Naive thymus-derived CD4-positive, alpha-beta T cell (primary cell): ENCODE results near the gene RIPOR3. TPM values are rescaled to one million over a fixed set of nuclear protein-coding genes. Genes with fewer than 3 reads are reported as not detected.
"Not testable (repeated sequence)": the region's sequence is repeated elsewhere in the genome, so short reads cannot be mapped to it uniquely, and the experiment has no call there.

Source experiments
- ATAC-seq: fragments of 150-1000 bp; cut with Tn5 transposase; 2 replicates; pipeline ENCODE4 v1.10.0; 2021; ENCODE audit warnings: mild to moderate bottlenecking, moderate library complexity
- CTCF ChIA-PET: fragments of 350-600 bp; sonication (Branson Sonifier 250); formaldehyde crosslinking; loops from one replicate; lab custom pipeline; 2021; ENCODE audit warnings: antibody characterized with exemption; lab: Charles Lee
- POLR2A ChIA-PET: fragments of 350-600 bp; sonication (Branson Sonifier 250); formaldehyde crosslinking; loops from one replicate; lab custom pipeline; 2021; ENCODE audit warnings: antibody characterized with exemption, inconsistent platforms; lab: Charles Lee
- DNase-seq, 9 donors: peaks; one replicate each; pipeline versions ENCODE4 v3.0.0 to v3.0.0-alpha.2; 2020 to 2022; ENCODE audit warnings: mixed read lengths in 1 of 9
- H3K27ac ChIP-seq: one replicate; pipeline ENCODE4 v1.7.0; 2013; ENCODE audit warnings: mild to moderate bottlenecking, low read depth, low read length, moderate library complexity
- H3K27me3 ChIP-seq, 2 donors: one replicate each; pipeline ENCODE4 v1.7.0; 2013; ENCODE audit warnings: low read length in 2 of 2, mild to moderate bottlenecking in 2 of 2, moderate library complexity in 2 of 2; ENCODE audit not compliant: control insufficient read depth in 2 of 2, insufficient read depth in 2 of 2
- H3K36me3 ChIP-seq, 3 experiments: 1 replicate in 2 of 3; 2 replicates in 1 of 3; pipeline ENCODE4 v1.7.0; 2013; ENCODE audit warnings: low read length in 3 of 3, mild to moderate bottlenecking in 3 of 3, moderate library complexity in 1 of 3; ENCODE audit not compliant: insufficient read depth in 3 of 3, control insufficient read depth in 2 of 3
- H3K4me1 ChIP-seq, 2 donors: one replicate each; pipeline ENCODE4 v1.7.0; 2013; ENCODE audit warnings: low read length in 2 of 2, mild to moderate bottlenecking in 2 of 2, moderate library complexity in 1 of 2; ENCODE audit not compliant: control insufficient read depth in 2 of 2, insufficient read depth in 2 of 2
- H3K4me3 ChIP-seq: 2 replicates; pipeline ENCODE4 v1.7.0; 2013; ENCODE audit warnings: mild to moderate bottlenecking, low read length
- H3K9me3 ChIP-seq, 3 experiments: 1 replicate in 2 of 3; 2 replicates in 1 of 3; pipeline ENCODE4 v1.7.0; 2013; ENCODE audit warnings: low read length in 3 of 3; ENCODE audit not compliant: control insufficient read depth in 2 of 3
- H3K27ac Mint-ChIP-seq, 9 donors: one replicate each; pipeline ENCODE4 v1.8.0; 2020 to 2022; ENCODE audit warnings: mixed read lengths in 9 of 9, mild to moderate bottlenecking in 8 of 9, moderate library complexity in 5 of 9, inconsistent platforms in 2 of 9
- H3K27me3 Mint-ChIP-seq, 5 donors: one replicate each; pipeline ENCODE4 v1.8.0; 2021 to 2022; ENCODE audit warnings: mixed read lengths in 5 of 5, mild to moderate bottlenecking in 1 of 5
- H3K36me3 Mint-ChIP-seq, 5 donors: one replicate each; pipeline ENCODE4 v1.8.0; 2020 to 2022; ENCODE audit warnings: mixed read lengths in 5 of 5, mild to moderate bottlenecking in 3 of 5, inconsistent platforms in 1 of 5
- H3K4me1 Mint-ChIP-seq, 7 donors: one replicate each; pipeline ENCODE4 v1.8.0; 2020 to 2022; ENCODE audit warnings: mixed read lengths in 7 of 7, mild to moderate bottlenecking in 3 of 7, inconsistent platforms in 1 of 7
- H3K4me3 Mint-ChIP-seq, 10 donors: one replicate each; pipeline ENCODE4 v1.8.0; 2020 to 2022; ENCODE audit warnings: mild to moderate bottlenecking in 10 of 10, mixed read lengths in 10 of 10, moderate library complexity in 6 of 10, inconsistent platforms in 2 of 10
- H3K9me3 Mint-ChIP-seq, 11 donors: one replicate each; pipeline ENCODE4 v1.8.0; 2020 to 2022; ENCODE audit warnings: mixed read lengths in 11 of 11, mild to moderate bottlenecking in 4 of 11, inconsistent platforms in 1 of 11, moderate library complexity in 1 of 11
- intact Hi-C, 2 donors: fragments of 100-400 bp; cut with micrococcal nuclease; formaldehyde crosslinking; loops; one replicate each; pipeline ENCODE4 v1.15.1; 2023
- polyA plus RNA-seq, 2 donors: library from polyadenylated mRNA; unstranded; fragments of 300-500 nt; fragmentation: Illumina TruSeq; gene quantifications; one replicate each; pipeline ENCODE4 v1.2.3, GENCODE V29; 2021
- total RNA-seq, 6 experiments: library from RNA in 5 of 6; stranded (reverse) in 5 of 6; gene quantifications; 1 replicate in 5 of 6; 2 replicates in 1 of 6; pipeline ENCODE4 v1.2.3 and lab custom pipeline; 2021 to 2026

RIPOR3 gene
- total and polyA plus RNA-seq, 7 experiments from 2014 or later, result 0.27 to 1.7 (median 0.80) TPM; not detected in 3

DNA sequence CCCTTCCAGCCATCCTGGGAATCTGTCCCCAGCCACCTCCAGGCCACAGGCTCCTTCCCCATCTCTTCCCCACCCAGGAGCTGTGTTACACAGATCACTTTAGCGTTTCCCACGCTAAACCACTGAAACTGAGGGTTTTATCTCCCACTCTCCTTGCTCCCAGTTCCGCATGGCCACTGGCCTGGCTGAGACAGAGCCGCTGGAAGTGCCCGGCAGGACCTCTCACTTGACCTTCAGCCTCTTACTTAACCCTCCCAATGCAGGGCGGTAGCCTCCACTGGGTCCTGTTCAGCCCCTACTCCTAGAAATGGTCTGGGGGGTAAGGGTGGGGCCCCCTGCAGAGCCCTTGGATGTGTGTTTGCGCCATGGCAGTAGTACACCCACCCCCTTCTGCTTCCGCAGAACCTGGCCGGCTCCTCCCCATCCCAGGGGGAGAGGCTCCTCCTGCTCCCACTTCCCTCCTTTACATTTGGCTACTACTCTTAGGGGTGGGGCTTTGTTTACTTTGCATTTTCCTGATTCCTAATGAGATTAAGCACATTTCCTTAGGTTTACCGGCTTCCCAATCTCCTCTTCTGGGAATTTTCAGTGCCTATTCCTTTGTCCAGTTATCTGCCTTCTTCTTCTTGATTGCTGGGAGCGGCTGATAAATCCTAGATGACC lies 49.6 kb downstream of the RIPOR3 start:
- H3K4me3 Mint-ChIP-seq, POLR2A ChIA-PET, H3K36me3 Mint-ChIP-seq, H3K27me3 Mint-ChIP-seq, ATAC-seq, H3K4me1 ChIP-seq, intact Hi-C loops, H3K9me3 Mint-ChIP-seq, H3K9me3 ChIP-seq, DNase-seq, H3K27me3 ChIP-seq, H3K36me3 ChIP-seq, CTCF ChIA-PET, H3K4me1 Mint-ChIP-seq, H3K4me3 ChIP-seq, H3K27ac ChIP-seq: not testable (repeated sequence)
- H3K27ac Mint-ChIP-seq, result peak overlapping the region in 1 of 9 donors; percentile 44

GRCh38 chr20:50639971-50640711 lies 51.2 kb downstream of the RIPOR3 start:
- CTCF ChIA-PET, H3K4me3 Mint-ChIP-seq, POLR2A ChIA-PET, H3K27ac ChIP-seq, H3K27me3 ChIP-seq, H3K36me3 ChIP-seq, H3K27me3 Mint-ChIP-seq, H3K4me3 ChIP-seq, intact Hi-C loops, H3K9me3 ChIP-seq, DNase-seq, H3K36me3 Mint-ChIP-seq, H3K4me1 ChIP-seq, H3K9me3 Mint-ChIP-seq, H3K4me1 Mint-ChIP-seq, H3K27ac Mint-ChIP-seq: not testable (repeated sequence)
- ATAC-seq, result peak; percentile 20

DNA sequence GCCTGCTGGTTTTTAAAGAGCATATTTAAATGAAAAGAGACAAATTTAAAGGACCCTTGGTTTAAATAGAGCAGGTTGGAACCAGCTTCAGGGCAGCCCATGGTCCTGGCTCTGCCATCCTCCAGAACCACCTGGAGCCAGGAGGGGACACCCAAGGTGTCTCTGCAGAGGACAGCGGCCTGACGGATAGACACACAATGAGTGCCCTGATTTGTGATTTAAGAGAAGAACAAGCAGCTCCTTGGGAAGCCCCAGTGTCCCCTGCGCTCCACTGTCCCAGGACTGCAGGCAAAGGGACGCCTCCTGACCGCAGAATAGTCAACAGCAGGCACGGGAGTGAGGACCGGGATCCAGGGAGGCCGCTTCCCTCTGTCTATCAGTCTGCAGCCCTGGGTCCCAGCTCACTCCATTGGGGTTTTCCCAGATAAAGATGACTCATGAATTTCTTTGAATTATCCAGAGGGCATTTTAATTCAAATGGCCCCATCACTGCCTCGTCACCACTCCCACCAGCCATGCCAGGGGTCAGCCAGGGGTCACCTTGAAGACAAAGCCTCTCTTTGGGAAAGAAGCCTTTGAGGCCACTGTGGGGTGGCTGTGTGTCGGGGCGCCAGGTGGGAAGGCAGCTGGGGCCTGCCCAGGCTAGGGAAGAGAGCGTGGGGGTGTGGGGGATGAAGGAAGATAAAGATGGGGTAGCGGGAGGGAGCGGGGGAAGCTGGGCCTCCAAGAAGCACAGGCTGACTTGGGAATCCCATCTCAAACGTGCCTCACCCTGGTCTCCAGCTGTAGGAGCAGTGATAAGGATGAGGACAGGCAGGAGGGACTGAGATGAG lies 53.1 kb downstream of the RIPOR3 start:
- H3K4me3 Mint-ChIP-seq, H3K27me3 Mint-ChIP-seq, H3K4me3 ChIP-seq, H3K9me3 Mint-ChIP-seq, H3K36me3 Mint-ChIP-seq, POLR2A ChIA-PET, H3K36me3 ChIP-seq, H3K27ac Mint-ChIP-seq, H3K9me3 ChIP-seq, H3K27me3 ChIP-seq, H3K27ac ChIP-seq, DNase-seq, intact Hi-C loops, CTCF ChIA-PET, ATAC-seq, H3K4me1 Mint-ChIP-seq, H3K4me1 ChIP-seq: not testable (repeated sequence)

DNA sequence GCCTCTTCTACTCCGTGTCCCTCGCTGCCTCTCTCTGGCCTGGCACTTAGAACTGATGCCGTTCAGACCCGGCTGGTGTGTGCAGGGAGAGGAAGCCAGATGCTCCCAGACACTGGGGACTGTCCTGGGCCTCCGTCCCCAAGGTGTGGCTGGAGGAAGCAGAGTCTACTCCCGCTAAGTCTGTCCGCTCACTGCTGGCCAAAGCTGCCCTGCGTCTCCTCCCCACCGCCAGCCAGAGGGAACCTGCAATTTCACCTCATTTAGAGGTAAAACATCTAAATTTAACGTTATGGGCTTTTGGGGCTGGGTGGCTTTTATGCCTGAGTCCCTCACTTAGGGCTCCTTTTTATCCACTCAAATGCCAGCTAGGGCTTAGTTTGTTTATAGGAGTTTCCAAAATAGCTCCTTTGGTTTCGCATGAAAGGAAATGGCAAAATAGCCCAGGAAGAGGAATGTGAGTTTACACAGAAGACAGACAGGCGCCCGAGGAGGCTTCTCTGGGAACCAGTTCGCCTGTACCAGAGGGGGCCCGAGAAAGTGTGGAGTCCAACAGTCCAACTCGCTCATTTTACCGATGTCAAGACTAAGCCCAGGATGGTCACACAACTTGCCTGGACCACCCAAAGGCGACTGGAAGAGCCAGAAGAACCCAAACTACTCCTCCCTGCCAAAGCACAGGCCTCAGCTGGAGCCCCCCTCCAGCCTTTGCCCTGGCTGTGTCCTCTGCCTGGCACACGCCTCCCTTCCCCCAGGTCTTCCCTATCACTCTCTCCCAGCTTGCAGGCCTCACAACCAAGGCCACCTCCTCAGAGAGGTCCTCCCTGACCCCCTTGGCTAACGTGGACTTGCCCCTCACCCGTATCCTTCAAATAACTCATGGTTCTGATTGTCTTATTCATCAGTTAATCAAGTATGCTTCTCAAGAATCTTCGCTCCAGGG lies 54.5 kb downstream of the RIPOR3 start:
- Histone ChIP-seq H3K4me3 (no peak overlapping the region), H3K27ac (no peak overlapping the region), H3K9me3 (no peaks in the 10 kb centered on the region), H3K27me3 (no peaks in the 10 kb centered on the region), H3K36me3 (no peaks in the 10 kb centered on the region), H3K4me1 (no peaks in the 10 kb centered on the region)
- Mint-ChIP-seq H3K36me3 (no peaks in the 10 kb centered on the region), H3K4me3 (no peak overlapping the region), H3K27ac (peak overlapping the region in 2 of 9 donors; percentile 14 to 43), H3K4me1 (peaks cover 0 to 4% (median 0%) of the 10 kb centered on the region in 7 donors), H3K27me3 (peaks cover 0 to 9% (median 0%) of the 10 kb centered on the region in 5 donors), H3K9me3 (no peaks in the 10 kb centered on the region)
- ATAC-seq (no peak), DNase-seq (no peak)
- ChIA-PET POLR2A (no interaction called here), CTCF (interaction anchor here (0.6 to 1.0 kb wide), 2 partner anchors 10 to 112 kb away, joined by 3 read pairs; no protein-coding TSS in a partner anchor)
- intact Hi-C loops, result loop anchor here (1.0 to 2.0 kb wide), 2 partner anchors 450 to 451 kb away; no protein-coding TSS in a partner anchor

DNA sequence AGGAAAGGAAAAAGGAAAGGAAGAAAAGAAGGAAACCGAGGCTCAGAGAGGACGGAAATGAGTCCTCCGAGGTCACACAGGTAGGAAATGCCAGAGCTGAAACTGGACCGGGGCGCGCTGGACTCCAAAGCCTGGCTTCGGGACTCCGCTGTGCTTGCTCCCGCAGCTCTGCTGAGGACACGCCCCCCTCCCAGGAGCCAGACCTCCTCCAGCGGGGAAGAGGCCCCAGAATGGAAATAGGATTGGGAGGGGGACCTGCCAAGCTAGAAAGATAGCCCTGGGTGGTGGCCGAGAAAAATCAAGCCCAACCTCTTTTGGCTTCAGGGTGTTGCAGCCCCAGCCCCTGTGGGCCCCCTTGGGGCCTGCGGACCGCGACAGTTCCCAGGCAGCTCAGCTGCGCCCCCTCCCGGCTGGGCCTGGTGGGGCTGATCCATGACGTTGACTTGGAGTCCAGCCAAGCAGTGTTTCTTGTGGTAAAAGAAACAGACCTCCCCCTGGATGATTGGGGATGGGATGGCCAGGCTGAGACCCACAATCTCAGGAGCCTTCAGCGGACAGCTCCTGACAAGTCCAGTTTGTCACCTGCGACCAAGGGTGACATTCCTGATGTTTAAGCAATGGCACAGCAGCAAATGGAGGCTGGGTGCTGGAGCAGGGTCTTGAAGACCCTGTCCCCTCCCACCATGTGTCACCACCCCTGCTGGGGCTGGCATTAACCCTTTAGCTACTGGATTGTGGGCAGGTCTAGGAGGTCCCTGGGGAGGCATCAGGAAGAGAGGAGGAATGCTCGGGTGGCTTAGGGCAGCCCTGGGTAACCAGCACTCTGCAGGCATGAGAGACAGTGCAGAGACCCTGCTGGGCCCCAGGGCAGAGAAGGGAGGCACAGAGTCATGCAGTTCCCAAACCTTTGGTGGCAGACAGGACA lies 55.4 kb downstream of the RIPOR3 start:
- H3K27me3 Mint-ChIP-seq, result peaks cover 0 to 9% (median 0%) of the 10 kb centered on the region in 5 donors
- H3K27ac ChIP-seq, result no peak overlapping the region
- no peak overlapping the region for H3K4me3 Mint-ChIP-seq
- ATAC-seq (peak; percentile 69), DNase-seq (peak in 8 of 9 donors; percentile 13 to 66 (median 31))
- H3K27me3 ChIP-seq, result no peaks in the 10 kb centered on the region
- no peaks in the 10 kb centered on the region for H3K9me3 Mint-ChIP-seq
- H3K4me1 ChIP-seq, result no peaks in the 10 kb centered on the region
- peaks cover 0 to 4% (median 0%) of the 10 kb centered on the region in 7 donors for H3K4me1 Mint-ChIP-seq
- no peaks in the 10 kb centered on the region for H3K36me3 ChIP-seq
- CTCF ChIA-PET, result interaction anchor here (1.0 kb wide), 1 partner anchor 11 kb away, joined by 3 read pairs; no protein-coding TSS in a partner anchor
- H3K27ac Mint-ChIP-seq, result no peak overlapping the region
- no peaks in the 10 kb centered on the region for H3K9me3 ChIP-seq
- H3K36me3 Mint-ChIP-seq, result no peaks in the 10 kb centered on the region
- POLR2A ChIA-PET, result no interaction called here
- H3K4me3 ChIP-seq, result no peak overlapping the region
- intact Hi-C loops, result loop anchor here (1.0 to 2.0 kb wide), 2 partner anchors 449 to 450 kb away; no protein-coding TSS in a partner anchor
